Stimulated activated CD8-positive, alpha-beta memory T cell treated with anti-CD3 and anti-CD28 coated beads, Interleukin-7, amount 100 ng/mL, for 48 hours (primary cell): ENCODE measurements around the gene TNNI2.
A peak's percentile ranks its signal among the peaks of the same experiment; 100 is the strongest.

ENCODE experiments used
- DNase-seq, 2 donors: peaks; one replicate each; pipeline ENCODE4 v3.0.0-alpha.2; 2020; ENCODE audit warnings: low read depth in 1 of 2; ENCODE audit errors: extremely low read depth in 1 of 2

TNNI2 gene

DNA sequence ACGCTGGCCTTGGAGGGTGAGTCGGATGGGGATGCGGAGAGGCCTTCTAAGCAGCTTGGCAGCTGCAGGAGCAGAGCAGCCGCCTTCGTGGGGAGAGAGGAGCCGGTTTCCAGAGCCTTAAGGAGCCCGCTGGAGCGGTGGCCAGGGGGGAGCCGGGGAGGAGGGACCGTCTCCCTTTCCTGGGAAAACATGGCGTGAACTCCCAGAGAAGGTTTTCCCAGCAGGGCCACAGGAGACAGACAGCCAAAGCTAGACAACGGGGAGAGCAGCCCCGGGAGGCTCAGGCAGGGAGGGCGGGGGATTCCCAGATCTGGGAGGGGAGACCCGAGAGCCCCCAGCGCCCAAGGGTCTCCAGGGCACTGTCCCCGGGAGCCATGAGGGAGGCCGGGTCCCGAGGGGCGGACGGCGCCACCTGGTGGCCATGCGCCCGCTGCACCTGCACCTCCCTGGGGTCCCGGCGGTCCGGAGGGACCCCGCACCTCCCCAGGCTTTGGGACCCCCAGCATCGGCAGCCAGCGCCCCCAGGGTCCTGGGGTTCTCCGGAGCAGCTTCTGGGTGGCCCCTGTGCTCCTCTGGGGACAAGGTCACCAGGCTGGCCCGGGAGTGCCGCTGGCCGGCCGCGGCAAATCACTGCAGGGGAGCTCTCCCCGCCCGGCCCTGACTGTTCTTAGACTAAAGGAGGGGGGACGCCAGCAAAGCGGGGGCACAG is 6.4 kb upstream of the TNNI2 start:
- DNase-seq = no peak

DNA sequence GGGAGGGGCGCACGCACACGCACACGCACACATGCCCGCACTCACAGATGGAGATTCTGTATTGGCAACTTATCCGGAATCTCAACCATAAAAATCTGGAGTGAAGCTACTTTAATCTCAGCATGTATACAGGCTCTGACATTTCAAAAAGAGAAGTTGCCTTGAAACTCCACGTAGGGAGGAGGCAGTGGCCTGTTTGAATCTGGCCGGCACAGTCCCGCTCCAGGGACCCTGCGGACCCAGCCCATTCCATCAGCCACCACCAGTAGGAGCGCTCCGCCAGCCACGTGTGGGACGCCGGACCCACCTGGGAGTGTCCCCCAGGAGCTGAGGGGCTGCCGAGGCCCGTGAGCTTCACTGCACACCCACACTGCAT is 5.9 kb upstream of the TNNI2 start:
- no peak for DNase-seq

DNA sequence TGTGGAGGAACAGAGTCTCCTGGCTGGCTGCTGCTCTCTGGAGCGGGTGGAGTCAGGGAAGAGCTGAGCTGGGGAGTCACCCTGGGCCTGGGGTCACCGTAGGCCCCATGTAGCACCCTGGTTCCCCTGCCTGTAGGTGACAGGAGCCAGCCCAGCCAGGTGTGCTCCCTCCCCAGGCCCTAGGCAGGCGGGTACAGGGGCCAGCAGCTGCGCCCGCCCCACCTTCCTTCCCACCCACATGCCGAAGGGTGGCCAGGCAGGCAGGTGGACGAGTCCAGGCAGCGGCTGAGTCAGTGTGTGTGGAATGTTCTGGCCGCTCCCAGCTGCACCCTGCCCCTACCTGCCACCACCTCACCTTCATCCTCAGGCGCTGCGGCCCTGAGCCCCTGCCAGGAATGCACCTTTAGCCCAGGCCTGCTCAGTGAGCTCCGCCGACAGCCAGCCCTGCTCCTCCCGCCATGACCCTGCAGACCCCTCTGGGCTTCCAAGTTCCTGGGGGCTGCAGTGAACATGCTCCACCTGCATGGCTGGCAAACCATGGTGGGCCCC is 4.6 kb upstream of the TNNI2 start:
- DNase-seq = no peak

DNA sequence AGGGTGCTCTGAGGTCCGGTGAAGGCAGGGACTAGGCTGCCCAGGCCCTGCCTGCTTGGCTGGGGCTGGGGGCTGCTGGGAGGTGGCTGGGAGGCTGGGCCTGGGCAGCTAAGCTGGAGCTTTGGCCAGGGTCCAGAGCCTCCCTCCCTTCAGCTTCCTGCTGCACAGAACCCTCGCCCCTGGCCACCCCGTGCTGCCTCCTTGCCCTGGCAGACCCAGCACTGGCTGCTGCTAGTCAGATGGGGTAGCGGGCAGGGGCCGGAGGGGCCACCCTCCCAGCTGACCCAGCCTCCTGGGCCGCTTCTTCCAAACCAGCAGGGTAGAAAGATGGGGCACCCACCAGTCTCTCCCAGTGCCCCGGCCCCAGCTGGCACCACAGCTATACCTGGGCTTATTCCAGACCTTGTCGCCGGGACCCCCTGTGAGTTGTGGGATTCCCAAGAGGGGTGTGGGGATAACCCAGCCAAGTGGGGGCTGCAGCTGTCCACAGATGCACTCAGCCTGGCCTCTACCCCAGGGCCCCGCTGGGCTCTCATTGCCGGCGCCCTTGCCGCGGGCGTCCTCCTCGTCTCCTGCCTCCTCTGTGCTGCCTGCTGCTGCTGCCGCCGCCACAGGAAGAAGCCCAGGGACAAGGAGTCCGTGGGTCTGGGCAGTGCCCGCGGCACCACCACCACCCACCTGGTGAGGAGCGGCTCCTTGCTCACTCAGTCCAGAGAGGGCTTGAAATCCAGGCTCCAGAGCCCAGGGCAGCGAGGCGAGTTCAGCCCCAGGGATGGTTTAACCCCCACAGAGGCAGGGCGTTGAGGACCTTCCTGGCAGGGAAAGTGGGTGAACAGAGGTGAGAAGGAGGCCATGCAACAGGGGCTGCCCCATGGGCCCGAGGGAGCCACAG is 3.8 kb upstream of the TNNI2 start, which contains the start of gene SYT8:
Gene SYT8 (plus strand): TSS at position 212 of the 892 bp plus-strand sequence. CDS start 116 bp downstream, at position 328.
- DNase-seq = no peak

DNA sequence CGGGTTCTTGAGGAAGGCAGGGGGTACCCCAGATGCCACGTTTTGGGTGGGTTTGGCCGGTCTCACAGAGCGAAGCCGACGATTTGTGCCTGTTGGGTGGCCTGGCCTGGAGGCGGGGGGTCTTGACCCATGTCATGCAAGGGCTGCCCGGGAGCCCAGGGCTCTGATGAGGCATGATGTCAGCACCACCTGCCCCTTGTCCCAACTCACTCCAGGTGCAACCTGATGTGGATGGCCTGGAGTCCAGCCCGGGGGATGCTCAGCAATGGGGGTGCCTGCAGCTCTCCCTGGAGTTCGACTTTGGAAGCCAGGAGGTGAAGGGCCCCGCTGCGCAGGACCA is 3.1 kb upstream of the TNNI2 start:
- DNase-seq = no peak

DNA sequence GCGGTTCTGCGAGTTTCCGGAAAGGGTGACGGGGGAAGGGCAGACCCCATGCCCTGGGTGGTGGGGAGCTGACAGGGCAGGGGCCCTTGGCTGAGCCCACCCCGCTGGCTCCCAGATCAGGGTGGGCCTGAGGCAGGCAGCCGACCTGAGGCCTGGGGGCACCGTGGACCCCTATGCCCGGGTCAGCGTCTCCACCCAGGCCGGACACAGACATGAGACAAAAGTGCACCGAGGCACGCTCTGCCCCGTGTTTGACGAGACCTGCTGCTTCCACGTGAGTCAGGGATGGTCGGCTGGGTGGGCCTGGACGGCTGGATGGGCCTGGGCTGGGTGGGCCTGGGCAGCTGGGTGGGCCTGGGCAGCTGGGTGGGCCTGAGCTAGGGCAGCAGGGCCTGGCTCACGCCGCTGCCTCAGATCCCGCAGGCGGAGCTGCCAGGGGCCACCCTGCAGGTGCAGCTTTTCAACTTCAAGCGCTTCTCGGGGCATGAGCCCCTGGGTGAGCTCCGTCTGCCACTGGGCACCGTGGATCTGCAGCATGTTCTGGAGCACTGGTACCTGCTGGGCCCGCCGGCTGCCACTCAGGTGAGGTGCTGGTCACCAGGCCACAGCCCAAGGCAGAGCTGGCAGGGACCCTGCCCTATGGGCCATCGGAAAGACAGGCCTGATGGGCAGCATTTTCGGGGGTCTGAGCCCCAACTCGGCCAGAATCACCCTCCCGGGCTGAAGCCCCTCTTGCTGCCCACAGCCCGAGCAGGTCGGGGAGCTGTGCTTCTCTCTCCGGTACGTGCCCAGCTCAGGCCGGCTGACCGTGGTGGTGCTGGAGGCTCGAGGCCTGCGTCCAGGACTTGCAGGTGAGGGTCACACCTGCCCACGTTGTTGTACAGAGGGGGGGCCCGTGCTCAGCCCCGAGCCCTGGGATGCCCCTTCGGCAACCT is 2.5 kb upstream of the TNNI2 start:
- DNase-seq = no peak

DNA sequence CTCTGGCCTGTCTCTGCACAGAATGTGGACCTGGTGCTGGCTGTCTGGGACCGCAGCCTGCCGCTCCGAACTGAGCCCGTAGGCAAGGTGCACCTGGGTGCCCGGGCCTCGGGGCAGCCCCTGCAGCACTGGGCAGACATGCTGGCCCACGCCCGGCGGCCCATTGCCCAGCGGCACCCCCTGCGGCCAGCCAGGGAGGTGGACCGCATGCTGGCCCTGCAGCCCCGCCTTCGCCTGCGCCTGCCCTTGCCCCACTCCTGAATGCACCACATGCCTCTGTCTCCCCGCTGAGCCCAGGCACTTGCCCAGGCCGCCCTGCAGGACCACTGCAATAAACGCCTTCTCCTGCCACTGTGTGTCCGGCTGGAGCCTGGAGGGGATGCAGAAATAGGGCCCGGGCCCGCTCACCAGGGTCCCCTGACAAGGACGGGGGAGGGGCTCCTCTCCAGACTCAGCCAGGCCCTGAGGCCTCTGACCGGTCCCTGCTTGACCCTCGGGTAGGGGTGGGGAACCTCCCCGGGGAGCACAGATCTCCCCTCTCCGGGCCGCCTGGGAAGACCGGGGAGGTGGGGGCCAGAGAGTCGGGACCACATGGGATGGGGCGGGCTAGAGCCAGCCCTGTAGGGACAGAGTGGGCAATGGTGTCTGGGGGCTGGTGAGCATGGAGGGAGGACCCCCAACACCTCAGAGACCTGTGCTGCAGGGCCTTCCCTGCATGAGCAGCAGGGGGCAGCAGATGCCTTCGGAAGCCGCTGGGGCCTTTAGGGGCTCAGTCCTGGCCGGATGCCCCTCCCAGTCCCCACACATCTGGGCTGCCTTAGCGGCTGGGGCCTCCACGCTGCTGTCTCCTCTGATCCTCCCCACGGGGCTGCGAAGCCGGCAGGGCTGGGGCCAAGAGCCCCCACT is 1.4 kb upstream of the TNNI2 start:
- DNase-seq = peak; percentile 71 to 75

DNA sequence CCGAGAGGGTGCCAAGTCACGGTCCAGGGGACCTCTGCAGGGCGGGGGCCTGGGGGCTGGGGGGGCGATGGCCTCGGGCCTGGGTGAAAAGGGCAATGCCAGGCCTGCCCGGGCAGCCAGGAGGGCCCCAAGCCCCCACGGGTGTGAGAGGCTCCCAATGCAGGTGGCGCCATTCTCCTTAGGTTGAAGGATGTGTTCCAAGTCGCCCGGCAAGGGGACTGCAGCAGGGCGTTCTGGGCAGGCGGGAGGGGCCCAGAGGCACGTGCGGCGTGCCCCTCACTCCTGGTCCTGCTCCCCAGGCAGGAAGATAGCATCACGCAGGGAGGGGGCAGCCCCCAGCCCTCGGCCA is 730 bp upstream of the TNNI2 start:
- DNase-seq = no peak

DNA sequence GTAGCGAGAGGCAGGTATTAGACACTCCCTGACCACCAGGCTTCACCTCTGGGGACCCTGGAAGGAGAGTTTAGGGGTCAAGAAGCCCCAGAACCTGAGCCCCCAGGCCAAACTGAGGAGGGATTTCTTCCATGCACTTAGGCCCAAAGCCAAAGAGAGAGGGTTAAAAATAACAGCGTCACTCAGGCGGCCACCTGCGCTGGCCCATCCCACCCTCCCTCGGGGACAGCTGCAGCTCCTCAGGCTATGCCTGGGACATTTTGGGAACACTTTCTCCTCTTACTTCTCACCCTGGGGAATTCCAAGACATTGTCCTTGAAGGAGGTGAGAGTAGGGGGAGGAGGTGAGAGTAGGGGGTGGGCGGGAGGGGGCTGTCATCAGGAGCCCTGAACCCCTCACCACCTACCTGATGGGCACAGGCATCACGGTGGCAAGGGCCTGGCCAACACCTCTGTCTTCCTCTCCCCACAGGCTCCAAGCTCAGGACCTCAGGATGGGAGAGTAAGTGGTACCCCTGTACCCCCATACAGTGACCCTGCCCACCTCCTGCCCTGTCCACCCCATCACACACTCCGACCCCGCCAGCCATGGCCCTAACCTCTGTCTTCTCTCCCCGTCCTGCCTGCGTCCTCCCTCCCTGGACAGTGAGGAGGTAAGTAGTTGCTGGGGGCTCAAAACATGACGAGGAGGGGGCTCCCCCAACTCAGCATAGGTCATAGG is 583 bp downstream of the TNNI2 start:
- DNase-seq = no peak

DNA sequence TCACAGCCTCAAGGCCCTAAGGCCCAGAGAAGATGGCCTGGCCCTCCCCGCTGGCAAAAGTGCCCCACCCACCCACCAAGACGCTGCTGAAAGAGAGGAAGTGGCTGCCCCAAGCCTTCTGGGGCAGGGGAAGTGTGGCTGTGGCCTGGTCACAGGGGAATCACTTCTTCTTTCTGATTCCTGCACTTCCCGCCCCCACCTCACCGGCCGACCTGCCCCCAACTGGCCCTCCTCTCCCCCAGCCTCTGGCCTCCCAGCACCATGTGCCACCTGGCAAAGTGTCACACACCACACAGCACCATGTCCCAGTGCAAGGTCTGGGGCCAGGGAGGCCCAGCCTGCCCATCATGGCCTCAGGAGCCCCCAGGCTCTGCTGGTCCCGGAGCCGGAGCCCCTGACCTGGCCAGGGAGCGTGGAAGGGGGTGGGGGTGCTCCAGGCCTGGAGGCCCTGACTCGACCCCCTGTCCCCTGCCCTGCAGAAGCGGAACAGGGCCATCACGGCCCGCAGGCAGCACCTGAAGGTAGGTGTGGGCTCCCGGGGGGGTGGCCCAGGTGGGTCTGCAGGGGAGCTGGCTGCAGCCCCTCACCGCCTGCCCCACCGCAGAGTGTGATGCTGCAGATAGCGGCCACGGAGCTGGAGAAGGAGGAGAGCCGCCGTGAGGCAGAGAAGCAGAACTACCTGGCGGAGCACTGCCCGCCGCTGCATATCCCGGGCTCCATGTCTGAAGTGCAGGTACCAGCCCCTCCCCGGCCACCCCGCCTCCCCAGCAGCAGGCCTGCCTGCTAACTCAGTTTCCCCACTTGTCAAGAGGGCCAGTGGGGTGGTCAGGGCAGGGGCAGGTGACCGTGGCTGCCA is 1.4 kb downstream of the TNNI2 start:
- no peak for DNase-seq

DNA sequence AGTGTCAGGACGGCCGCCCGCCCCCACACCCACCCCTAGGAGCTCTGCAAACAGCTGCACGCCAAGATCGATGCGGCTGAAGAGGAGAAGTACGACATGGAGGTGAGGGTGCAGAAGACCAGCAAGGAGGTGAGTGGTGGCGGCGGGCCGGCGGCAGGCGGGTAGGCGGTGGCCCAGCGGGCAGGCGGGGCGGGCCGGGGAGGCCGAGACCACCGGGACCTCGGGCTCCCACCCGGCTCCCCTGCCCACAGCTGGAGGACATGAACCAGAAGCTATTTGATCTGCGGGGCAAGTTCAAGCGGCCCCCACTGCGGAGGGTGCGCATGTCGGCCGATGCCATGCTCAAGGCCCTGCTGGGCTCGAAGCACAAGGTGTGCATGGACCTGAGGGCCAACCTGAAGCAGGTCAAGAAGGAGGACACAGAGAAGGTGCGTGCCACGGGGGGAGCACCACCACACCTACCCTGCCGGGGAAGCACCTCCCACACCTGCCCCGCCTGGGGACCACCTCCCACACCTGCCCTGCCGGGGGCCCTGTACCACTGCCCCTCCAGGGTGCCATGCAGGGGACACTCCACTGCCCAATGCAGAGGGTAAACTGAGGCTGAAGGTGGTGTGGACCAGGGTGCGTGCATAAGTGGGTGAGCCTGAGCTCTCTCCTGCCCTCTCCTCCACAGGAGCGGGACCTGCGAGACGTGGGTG is 2.1 kb downstream of the TNNI2 start:
- DNase-seq = no peak

DNA sequence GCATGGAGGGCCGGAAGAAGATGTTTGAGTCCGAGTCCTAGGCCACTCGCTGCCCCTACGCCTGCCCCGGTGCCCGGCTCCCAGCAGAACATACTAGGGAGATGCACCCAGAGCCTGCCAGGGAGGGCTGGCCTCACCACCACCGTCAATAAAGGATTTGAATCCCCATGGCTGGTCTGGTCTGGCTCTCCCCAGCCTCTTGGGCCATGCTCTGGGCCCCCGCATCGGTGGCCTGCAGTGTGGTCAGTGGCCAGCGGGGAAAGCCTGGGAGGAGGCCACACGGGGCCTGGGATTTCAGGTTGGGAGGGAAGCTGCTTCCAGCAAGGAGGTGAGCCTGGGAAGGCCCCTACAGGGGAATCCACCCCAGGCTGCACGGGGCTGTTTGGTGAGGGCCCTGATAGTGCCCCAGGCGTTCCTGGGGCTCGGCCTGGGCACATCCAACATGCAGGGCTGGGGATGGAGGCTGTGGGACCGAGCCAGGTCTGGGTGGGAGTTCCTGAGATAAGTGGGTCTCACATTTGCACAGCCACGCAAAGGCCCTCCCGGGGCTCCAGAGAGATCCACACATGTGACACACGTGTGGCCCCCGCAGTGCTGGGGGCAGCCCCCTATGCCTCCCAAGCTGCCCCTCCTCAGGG is 2.8 kb downstream of the TNNI2 start:
- DNase-seq = no peak

DNA sequence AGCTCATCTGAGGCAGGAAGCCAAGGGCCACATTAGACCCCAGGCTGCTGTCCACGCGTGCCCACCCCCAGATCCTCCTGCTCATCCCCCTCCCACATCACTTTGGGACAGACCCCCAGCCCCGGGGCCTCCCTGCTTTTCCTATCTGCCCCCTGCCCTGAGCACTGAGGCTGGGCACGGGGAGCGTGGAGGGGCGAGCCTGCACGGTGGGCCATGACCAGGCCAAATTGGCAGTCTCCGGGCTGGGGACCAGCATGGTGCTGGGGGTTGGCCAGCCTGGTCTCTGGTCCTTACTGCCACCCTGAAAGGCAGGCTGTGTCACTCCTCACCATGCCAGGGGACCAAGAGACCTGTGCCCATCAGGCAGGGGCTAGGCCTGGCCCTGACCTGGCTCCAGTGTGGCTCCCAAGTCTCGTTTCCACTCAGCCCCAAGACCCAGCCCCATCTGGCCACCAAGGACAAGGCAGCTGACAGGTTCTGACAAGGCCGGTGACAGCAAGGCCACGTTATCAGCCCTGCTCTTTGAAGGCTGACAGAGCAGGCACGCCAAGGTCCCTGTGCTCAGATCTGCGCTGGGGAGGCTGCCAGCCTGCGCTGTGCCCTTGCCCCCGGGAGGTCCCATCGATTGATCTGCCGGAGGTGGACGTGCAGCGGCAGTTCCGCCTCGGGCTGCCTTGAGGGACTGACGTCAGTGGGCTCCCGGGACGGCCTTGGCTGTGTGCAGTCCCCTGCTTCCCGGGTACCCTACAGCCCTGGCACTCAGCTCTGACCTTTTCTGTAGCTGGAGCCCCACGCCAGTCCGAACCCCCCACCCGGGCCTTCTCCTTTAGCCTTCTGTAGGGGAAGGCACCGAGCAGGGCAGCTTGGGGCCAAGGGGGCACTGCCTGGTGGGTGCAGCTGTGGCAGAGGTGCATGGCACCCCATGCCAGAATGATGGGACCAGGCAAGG is 3.6 kb downstream of the TNNI2 start:
- DNase-seq = no peak

DNA sequence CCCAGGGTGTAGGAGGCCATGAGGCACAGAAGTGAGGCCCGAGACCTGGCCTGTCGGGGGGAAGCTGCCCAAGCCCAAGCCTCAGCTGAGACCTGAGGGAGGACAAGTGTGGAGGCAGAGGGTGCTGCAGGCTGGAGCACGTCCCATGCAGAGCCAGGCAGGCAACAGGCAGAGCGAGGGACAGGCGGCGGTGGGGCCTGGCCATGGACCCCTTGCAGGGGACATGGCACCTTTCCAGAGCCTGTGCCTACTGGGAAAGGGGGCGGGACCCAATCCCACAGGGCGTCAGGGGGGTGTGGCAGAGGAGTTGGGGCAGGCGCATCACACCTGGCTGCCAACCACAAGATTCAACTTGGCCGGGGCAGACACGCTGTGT is 4.3 kb downstream of the TNNI2 start:
- DNase-seq = no peak

DNA sequence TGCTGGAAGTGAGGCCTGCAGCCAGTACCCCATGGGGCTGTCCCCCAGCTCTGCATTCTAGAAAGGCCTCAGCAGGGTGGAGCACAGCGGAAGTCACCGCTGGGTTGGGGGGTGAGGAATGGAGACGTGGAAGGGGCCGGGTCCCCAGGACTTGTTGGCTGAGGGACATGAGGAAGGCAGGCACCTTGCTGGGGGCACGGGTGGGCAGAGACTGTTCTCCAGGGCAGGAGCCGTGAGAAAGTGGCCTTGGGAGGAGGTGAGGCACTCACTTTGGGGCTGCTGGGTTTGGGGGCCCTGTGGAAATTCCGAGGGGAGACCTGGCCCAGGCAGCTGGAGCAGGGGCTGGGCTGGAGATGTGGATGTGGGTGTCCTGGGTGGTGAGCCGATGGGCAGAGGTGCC is 5.0 kb downstream of the TNNI2 start:
- DNase-seq = no peak
